ENCODE data around the gene RERG. TPM values are rescaled to one million over a fixed set of nuclear protein-coding genes. Genes with fewer than 3 reads are reported as not detected.

Gene RERG
- total RNA-seq, 3 donors from 2014 or later (not counting 1 experiment from before 2014, with no cell fraction given) = not detected

GRCh38 chr12:15184484-15184883 is 36.7 kb downstream of the RERG start:
- Histone ChIP-seq H3K27me3 (ENCODE audit: control insufficient read depth, insufficient read depth, low read length) (no peaks in the 10 kb centered on the region), H3K27ac (ENCODE audit: low read length) (no peak overlapping the region), H3K4me1 (ENCODE audit: control insufficient read depth, insufficient read depth, low read length) (no peaks in the 10 kb centered on the region), H3K36me3 (ENCODE audit: control insufficient read depth, insufficient read depth, low read length) (no peaks in the 10 kb centered on the region), H3K4me3 (ENCODE audit: low read length) (no peak overlapping the region), H3K9me3 (ENCODE audit: control insufficient read depth, insufficient read depth, low read length) (no peaks in the 10 kb centered on the region)
- H3K4me1 Mint-ChIP-seq = no peaks in the 10 kb centered on the region
- TF ChIP-seq CTCF (IDR thresholded peaks at IDR 0.05) = no peak
- H3K27ac Mint-ChIP-seq = no peak overlapping the region
- no peaks in the 10 kb centered on the region for H3K36me3 Mint-ChIP-seq
- 88% methylated on average over 4 of the region's 4 CpGs for WGBS (ENCODE audit: insufficient coverage)
- DNase-seq = no peak
- no peak overlapping the region for H3K4me3 Mint-ChIP-seq
- no peaks in the 10 kb centered on the region for H3K9me3 Mint-ChIP-seq
- no peak for ATAC-seq
- H3K27me3 Mint-ChIP-seq (ENCODE audit: low read depth in 2 of 2) = peaks cover 6 to 12% of the 10 kb centered on the region in 2 donors
- intact Hi-C loops (cut with micrococcal nuclease) = no loop called here

DNA sequence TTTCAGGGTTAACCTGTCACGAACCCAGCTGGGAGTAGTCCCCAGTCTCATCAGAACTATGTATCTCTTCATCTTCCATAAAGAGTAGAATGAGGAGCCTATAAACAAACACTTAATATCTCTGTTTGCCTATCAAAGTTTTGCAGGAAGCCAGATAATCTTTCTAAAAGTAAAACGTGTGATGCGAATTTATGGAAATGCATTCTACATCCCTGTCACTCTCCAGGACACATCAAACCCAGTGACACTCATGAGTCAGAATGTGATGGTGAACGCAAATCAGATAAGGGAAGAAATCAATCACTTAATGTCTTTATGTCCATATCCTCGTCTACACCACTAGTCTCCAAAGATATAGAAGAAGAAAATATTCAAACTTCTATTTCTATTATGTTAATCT is 37.4 kb downstream of the RERG start:
- H3K4me3 Mint-ChIP-seq = no peak overlapping the region
- DNase-seq = no peak
- WGBS (ENCODE audit: insufficient coverage) = 87% methylated on average over 3 of the region's 5 CpGs

DNA sequence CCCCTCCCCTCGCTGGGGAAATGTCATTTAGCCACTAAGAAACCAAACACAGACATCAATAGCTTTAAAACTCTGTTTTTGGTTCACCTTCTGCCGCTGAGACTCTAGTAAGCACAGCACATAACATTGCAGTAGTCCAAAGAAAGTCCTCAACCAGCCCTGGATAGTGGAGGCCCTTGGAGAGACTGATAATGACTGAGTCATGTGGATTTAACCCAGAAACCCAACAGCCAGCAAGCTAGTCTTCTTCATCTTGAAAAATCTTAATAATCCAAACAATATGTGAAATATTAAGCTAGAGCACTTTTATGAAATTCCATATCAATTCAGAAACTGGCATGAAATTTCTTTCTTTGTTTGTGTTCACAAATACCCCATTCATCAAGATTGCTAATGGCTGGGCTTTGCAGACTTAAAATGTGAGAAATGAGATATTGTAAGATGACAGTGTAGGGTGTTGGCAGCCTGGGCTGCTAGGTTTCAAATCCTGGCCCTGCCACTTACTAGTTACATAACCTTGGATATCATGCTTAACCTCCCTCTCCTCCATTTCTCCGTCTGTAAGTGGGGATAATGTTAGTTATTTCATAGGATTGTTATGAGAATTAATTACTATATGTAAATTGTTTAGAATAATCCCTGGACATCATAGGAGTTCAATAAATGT is 40.1 kb downstream of the RERG start:
- 49% methylated on average over 2 of the region's 3 CpGs for WGBS (ENCODE audit: insufficient coverage)
- Histone ChIP-seq H3K27me3 (ENCODE audit: control insufficient read depth, insufficient read depth, low read length) (no peaks in the 10 kb centered on the region), H3K4me3 (ENCODE audit: low read length) (no peak overlapping the region), H3K36me3 (ENCODE audit: control insufficient read depth, insufficient read depth, low read length) (no peaks in the 10 kb centered on the region), H3K27ac (ENCODE audit: low read length) (no peak overlapping the region), H3K4me1 (ENCODE audit: control insufficient read depth, insufficient read depth, low read length) (no peaks in the 10 kb centered on the region), H3K9me3 (ENCODE audit: control insufficient read depth, insufficient read depth, low read length) (no peaks in the 10 kb centered on the region)
- Mint-ChIP-seq H3K36me3 (no peaks in the 10 kb centered on the region), H3K4me1 (no peaks in the 10 kb centered on the region), H3K4me3 (no peak overlapping the region), H3K27me3 (ENCODE audit: low read depth in 2 of 2) (peaks cover 6 to 17% of the 10 kb centered on the region in 2 donors), H3K27ac (no peak overlapping the region), H3K9me3 (no peaks in the 10 kb centered on the region)
- intact Hi-C loops (cut with micrococcal nuclease) = no loop called here
- DNase-seq = no peak
- no peak for TF ChIP-seq CTCF (IDR thresholded peaks at IDR 0.05)
- ATAC-seq = no peak

More for the DNA sequence above, 37.4 kb downstream of the RERG start:
- no peaks in the 10 kb centered on the region for H3K27me3 ChIP-seq (ENCODE audit: control insufficient read depth, insufficient read depth, low read length)
- no peak overlapping the region for H3K4me3 ChIP-seq (ENCODE audit: low read length)
- H3K4me1 ChIP-seq (ENCODE audit: control insufficient read depth, insufficient read depth, low read length) = no peaks in the 10 kb centered on the region
- no peaks in the 10 kb centered on the region for H3K9me3 ChIP-seq (ENCODE audit: control insufficient read depth, insufficient read depth, low read length)
- H3K36me3 Mint-ChIP-seq = no peaks in the 10 kb centered on the region
- no peaks in the 10 kb centered on the region for H3K4me1 Mint-ChIP-seq
- no peak for TF ChIP-seq CTCF (IDR thresholded peaks at IDR 0.05)
- intact Hi-C loops (cut with micrococcal nuclease) = no loop called here
- no peak for ATAC-seq
- H3K27ac ChIP-seq (ENCODE audit: low read length) = no peak overlapping the region
- peaks cover 6 to 13% of the 10 kb centered on the region in 2 donors for H3K27me3 Mint-ChIP-seq (ENCODE audit: low read depth in 2 of 2)
- H3K27ac Mint-ChIP-seq = no peak overlapping the region
- H3K9me3 Mint-ChIP-seq = no peaks in the 10 kb centered on the region
- no peaks in the 10 kb centered on the region for H3K36me3 ChIP-seq (ENCODE audit: control insufficient read depth, insufficient read depth, low read length)

GRCh38 chr12:15180325-15180724 is 40.9 kb downstream of the RERG start:
- no peaks in the 10 kb centered on the region for H3K36me3 Mint-ChIP-seq
- intact Hi-C loops (cut with micrococcal nuclease) = no loop called here
- TF ChIP-seq CTCF (IDR thresholded peaks at IDR 0.05) = no peak

More at GRCh38 chr12:15180325-15180724, 40.9 kb downstream of the RERG start:
- no peaks in the 10 kb centered on the region for H3K4me1 Mint-ChIP-seq
- Histone ChIP-seq H3K36me3 (ENCODE audit: control insufficient read depth, insufficient read depth, low read length) (no peaks in the 10 kb centered on the region), H3K9me3 (ENCODE audit: control insufficient read depth, insufficient read depth, low read length) (no peaks in the 10 kb centered on the region), H3K4me3 (ENCODE audit: low read length) (no peak overlapping the region), H3K27me3 (ENCODE audit: control insufficient read depth, insufficient read depth, low read length) (no peaks in the 10 kb centered on the region), H3K27ac (ENCODE audit: low read length) (no peak overlapping the region), H3K4me1 (ENCODE audit: control insufficient read depth, insufficient read depth, low read length) (no peaks in the 10 kb centered on the region)
- no peak overlapping the region for H3K27ac Mint-ChIP-seq
- no peak for DNase-seq
- ATAC-seq = no peak
- H3K4me3 Mint-ChIP-seq = no peak overlapping the region
- H3K27me3 Mint-ChIP-seq (ENCODE audit: low read depth in 2 of 2) = peaks cover 9 to 23% of the 10 kb centered on the region in 2 donors
- H3K9me3 Mint-ChIP-seq = no peaks in the 10 kb centered on the region
- 74% methylated on average over 2 of the region's 2 CpGs for WGBS (ENCODE audit: insufficient coverage)

All from natural killer cell (primary cell).